HG03025 (cell line): ENCODE results near the gene MEGF6.

ENCODE experiments used
- ATAC-seq: cut with Tn5 transposase; IDR thresholded peaks from one replicate; pipeline ENCODE4 v1.9.1; 2021; ENCODE audit warnings: mild to moderate bottlenecking, moderate library complexity; ENCODE audit not compliant: unreplicated experiment, low FRiP score

MEGF6 gene

DNA sequence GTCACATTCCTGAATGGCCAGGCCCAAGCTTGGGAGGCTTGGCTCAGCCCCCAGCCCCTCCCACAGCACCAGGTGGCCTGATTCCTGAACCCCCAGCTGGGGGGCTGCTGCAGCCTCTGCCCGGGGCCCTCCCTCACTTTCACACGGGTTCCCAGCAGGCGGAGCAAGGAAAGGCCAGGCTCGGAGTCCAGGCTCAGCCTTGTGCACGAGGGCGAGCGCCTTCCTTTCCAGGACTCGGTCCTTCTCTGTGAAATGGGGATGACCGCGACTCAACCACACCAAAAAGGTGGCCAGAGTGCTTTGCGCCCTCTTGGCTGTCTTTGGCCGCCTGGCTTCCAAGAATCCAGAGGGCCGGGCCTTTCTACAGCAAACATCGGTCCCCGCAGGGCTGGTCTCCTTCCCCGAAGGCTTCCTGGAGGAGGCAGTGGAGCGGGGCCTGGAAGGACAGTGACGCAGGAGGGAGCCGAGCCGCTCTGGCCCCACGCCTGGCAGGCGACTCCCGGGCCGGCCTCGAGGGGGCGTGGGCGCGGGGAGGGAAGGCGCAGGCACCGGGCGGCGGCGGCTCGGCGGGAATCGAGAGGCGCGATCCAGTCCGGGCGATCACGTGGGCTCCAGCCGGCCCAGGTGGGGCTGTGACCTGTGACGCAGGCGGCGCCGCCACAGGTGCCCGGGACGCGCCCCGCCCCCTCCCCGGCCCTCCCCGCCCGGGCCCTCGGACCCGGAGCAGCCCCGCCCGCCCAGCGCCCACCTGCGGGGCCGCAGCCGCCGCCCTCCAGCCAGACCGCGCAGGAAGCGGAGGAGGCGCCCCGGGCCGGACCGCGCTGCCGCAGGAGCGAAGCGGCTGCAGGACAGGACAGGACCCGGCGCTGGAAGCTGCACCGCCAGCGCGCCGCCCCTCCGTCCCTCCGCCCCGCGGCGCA is 157.2 kb downstream of the MEGF6 start, which contains the start of gene ARHGEF16:
Gene ARHGEF16 (plus strand): TSS at position 775 of the 920 bp plus-strand sequence. CDS start 8,420 bp downstream, outside the sequence.
- ATAC-seq = no peak

- no peak for ATAC-seq
Measured at GRCh38 chr1:3453203-3453761, 158.0 kb downstream of the MEGF6 start.

GRCh38 chr1:3452866-3453175 is 158.5 kb downstream of the MEGF6 start:
- no peak for ATAC-seq

DNA sequence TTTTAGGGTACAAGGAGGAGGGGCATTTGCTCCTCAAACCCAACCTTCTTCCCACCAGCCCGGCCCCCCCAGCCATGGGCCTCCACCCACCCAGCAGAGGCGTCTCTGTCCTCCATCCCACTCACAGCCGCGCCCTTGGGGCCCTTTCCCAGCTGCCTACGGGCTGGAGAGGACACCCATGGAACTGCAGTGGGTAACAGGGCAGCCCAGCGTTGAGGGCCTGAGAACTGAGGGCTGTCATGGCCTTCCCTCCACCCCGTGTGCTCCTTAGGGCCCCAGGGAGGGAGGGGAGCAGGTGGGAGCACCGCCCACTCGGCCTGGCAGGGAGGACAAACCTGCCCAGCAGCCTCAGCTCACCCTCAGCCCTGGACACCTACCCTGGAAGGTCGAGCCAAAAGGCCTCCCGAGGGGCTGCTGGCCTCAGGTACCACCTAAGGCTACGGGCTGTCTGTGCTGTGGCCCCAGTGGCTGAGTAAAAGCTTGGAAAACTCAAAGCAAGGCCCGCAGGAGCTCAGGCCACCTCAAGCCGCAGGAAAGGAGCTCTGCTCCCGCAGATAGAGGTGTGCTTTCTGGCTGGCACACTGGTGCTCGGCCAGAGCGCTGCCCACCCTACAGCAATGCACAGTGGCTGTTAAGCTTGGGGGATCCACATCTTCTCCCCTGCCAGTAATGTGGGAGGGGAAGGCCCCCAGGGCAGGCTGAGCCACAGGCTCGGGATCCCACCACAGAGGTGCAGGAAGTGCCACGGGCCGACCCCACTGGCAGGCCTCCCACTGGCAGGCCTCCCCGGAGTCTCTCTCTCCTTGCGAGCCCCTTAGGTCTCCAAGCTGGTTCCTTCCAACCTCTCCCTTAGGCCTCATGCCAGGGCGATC is 159.1 kb downstream of the MEGF6 start:
- no peak for ATAC-seq

- ATAC-seq = no peak
Measured at GRCh38 chr1:3450983-3451382, 160.3 kb downstream of the MEGF6 start.

GRCh38 chr1:3450202-3450863 is 161.0 kb downstream of the MEGF6 start:
- no peak for ATAC-seq

DNA sequence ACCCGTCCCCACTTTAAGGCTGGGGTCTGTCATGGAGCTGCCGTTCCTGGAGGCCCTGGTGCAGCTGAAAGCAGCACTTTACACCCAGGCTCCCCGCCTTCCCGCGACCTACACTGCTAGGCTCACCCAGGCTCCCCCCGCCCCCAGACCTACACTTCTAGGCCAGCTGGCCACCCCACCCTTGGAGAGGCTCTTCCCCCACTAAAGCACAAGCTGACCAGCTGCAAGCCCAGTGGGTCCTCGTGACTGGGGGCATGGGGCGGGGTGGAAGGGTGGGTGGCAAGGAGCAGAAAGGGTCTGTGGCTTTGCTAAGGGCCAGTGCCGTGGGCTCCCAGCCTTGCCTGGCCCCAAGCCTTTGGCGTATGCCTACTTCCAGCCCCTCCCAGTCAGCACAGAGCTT is 166.6 kb downstream of the MEGF6 start:
- no peak for ATAC-seq

DNA sequence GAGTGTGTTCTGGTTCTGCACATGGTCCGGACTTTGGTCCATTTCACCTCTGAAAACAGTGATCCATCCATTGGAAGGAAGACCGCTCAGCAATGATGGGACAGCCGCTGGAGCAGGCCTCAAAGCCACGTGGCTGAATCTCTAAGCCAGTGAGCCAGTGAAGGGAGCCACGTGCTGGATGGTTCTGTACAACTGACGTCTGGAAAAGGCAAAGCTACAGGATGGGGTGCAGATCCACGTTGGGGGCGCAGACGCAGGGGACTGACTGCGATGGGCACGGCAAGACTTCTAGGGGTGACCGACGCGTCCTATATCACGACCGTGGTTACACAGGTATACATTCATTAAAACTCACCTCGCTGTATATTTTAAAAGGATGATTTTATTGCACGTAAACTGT is 167.0 kb downstream of the MEGF6 start:
- ATAC-seq = no peak

- ATAC-seq = no peak
Measured at GRCh38 chr1:3443807-3444206, 167.5 kb downstream of the MEGF6 start.

DNA sequence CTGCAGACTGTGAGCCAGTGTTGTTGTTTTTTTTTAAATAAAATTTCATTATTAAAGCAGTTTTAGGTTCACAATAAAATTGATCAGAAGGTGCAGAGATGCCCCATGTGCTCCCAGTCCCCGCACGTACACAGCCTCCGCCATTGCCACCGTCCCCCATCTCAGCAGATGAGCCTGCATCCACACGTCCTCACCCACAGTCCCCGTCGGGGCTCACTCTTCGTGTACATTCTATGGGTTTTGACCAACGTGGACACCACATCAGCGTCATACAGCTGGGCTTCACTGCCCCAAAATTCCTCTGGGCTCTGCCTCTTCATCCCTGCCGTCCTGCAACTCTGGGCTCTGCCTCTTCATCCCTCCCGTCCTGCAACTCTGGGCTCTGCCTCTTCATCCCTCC is 168.4 kb downstream of the MEGF6 start:
- no peak for ATAC-seq

DNA sequence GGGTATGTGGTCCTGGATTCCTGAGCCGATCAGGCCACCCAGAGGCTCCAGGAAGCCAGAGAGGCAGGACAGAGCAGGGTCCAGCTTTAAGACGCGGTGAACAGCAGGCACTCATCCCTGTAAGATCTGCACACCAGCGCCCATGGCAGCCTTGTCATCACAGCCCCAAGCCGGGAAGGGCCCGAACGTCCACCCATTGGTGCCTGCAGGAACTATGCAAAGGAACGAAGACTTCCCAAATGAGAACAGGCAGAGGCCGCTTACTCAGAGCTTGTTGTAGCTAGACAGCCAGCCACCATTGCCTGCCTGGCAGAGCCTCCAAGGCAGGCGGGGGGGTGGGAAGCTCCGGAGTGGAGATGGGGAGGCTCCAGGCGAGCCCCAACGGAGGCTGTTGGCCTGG is 169.0 kb downstream of the MEGF6 start:
- ATAC-seq = no peak

DNA sequence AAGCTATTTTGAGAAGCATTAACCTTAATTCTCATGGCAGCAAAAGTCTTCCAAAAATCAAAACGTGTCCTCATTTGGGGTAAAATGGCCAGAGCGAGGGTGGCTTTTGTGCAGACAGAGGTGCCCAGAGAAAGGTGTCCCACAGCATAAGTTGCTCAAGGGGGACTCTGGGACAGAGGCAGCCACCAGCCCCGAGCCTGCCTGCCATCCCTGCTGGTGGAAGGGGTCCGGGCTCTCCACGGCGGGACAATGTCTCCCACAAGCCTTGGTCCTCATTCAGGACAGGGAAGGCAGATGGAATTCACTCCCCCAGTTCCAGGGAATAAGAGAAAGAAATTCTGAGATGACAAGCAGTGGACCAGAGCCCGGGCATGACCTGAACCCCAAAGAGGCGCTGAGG is 169.4 kb downstream of the MEGF6 start:
- ATAC-seq = no peak

DNA sequence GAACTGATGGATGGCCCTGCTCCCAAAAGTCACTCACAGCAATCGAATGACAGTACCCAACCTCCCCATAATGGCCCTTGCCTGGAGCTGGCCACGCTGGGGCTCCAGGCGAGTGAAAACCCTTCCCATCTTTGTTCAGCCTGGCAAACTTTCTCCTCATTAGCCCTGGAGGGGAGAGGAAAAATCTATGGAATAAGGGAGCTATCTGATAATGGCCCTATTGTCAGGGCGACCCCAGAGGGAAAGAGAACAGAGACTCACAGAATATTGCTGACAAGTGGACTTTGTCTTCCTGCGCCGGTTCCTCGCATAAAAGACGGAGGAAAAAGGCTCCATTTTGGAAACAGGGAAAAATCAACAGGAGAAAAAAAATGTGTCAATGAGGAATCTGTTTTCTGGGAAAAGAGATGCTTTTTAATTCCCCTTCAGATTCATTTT is 169.9 kb downstream of the MEGF6 start:
- no peak for ATAC-seq

- no peak for ATAC-seq
Measured at GRCh38 chr1:3440711-3441409, 170.4 kb downstream of the MEGF6 start.

DNA sequence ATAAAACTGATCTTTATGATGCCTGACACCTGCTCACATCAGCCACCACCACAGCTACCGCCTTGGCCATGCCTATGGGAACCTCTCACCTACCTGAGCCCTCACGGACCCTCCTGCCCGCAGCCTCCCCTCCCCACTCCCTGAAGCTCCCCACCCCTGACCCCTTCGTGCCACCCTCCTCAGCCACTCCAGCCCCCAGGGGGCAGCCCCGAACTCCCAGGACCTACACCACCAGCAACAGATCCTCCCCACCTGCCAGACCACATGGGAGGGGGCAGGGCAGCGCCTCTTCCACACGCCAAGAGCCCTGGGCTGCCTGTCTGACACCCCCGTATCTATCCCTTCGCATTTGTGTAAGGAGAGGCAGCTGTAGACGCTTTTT is 171.0 kb downstream of the MEGF6 start:
- ATAC-seq = no peak
